Rectal smooth muscle tissue (tissue), 1 donor: Measurements from ENCODE around the gene NUP210L.

ENCODE experiments used
- H3K27ac ChIP-seq: one replicate; pipeline ENCODE4 v1.7.0; 2013; ENCODE audit warnings: low read depth, low read length, inconsistent platforms
- H3K27me3 ChIP-seq: one replicate; pipeline ENCODE4 v1.7.0; 2013; ENCODE audit warnings: low read length; ENCODE audit not compliant: control insufficient read depth, insufficient read depth
- H3K36me3 ChIP-seq: one replicate; pipeline ENCODE4 v1.7.0; 2013; ENCODE audit warnings: low read length; ENCODE audit not compliant: control insufficient read depth, insufficient read depth
- H3K4me1 ChIP-seq: one replicate; pipeline ENCODE4 v1.7.0; 2013; ENCODE audit warnings: low read length; ENCODE audit not compliant: control insufficient read depth, insufficient read depth
- H3K4me3 ChIP-seq: one replicate; pipeline ENCODE4 v1.7.0; 2013; ENCODE audit warnings: low read length
- H3K9ac ChIP-seq: one replicate; pipeline ENCODE4 v1.7.0; 2013; ENCODE audit warnings: low read length

NUP210L gene

DNA sequence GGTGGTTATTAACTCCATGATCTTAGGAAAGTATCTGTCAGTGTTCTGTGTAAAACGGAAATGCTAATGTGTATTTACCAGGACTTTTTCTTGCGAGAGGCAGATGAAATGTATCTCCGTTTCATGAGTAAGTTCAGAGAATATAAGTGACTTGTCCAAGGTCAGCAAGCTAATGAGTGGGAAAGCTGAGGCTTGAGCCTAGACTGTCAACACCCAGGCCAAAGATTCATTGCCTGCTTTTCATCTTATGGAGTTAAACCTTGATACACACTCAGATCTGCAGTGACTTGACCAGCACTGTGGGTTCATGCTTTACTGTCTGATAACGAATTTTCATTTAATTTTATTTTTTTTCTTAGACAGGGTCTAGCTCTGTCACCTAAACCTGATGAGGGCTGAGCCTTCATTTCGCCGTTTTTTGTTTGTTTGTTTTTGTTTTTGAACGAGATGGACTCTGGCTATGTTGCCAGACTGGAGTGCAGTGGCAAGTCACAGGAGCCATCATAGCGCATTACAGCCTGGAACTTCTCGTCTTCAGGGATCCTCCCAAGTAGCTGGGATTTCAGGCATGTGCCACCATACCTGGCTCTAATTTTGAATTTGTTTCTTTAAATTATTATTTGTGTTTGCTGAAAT, 176.5 kb downstream of the NUP210L start:
- Histone ChIP-seq H3K27me3 (no peaks in the 10 kb centered on the region), H3K36me3 (peaks cover 3% of the 10 kb centered on the region), H3K27ac (peak overlapping the region; percentile 79), H3K4me1 (peaks cover 6% of the 10 kb centered on the region), H3K4me3 (peak overlapping the region; percentile 89), H3K9ac (no peak overlapping the region)

DNA sequence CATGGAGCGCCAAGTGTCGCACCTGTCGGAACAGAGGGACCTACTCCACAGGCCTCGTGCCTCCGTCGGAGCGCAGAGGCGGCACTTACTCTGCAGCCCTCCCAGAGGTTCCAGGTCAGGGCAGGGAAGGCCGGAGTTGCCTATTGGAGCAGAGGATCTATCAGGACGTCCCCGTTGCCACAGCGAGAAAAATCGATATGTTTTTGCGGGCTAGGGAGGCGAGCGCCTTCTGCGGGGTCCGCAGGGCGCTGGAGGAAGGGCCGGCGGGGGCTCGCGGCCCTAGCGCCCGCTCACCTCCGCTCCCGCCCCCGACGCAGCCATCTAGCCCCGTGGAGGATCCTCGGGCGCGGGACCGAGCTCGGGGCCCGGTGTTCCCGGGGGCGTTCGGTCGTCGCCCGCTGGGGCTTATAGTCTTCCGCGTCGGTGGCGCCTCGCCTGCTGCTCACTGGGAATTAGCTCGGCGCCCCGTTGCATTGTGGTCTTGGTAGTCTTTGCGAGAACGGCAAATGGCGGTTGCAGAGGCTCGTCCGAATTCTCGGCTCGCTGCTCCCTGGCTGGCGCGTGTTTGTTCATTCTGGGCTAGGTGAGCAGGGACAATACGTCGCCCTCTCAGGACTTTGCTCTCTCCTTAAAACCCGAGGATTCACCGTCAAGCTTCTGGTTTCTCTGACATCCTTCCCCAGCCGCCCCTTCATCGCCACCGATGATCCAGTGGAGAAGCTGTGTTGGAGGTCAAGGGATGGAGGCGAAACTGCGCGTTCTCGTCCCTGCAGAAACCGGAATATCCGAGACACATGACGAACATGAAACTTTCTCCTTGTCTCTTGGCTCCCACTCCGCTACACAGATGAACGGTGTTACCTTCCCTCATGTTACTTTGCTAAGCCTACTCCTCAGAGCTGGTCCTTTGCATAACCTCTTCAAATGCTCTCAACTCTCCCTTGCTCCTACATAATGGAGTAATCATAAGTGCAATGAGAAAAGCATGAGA, 177.3 kb downstream of the NUP210L start, which contains the start of gene JTB:
Gene JTB (minus strand): TSS at position 425 of the 991 bp plus-strand sequence. CDS start 422 bp downstream, at position 3.
- Histone ChIP-seq H3K4me1 (peaks cover 6% of the 10 kb centered on the region), H3K27me3 (no peaks in the 10 kb centered on the region), H3K4me3 (peak within 1 kb of the TSS; percentile 89), H3K9ac (peak within 1 kb of the TSS; percentile 78), H3K36me3 (peaks cover 5% of the 10 kb centered on the region), H3K27ac (peak within 1 kb of the TSS; percentile 79)

DNA sequence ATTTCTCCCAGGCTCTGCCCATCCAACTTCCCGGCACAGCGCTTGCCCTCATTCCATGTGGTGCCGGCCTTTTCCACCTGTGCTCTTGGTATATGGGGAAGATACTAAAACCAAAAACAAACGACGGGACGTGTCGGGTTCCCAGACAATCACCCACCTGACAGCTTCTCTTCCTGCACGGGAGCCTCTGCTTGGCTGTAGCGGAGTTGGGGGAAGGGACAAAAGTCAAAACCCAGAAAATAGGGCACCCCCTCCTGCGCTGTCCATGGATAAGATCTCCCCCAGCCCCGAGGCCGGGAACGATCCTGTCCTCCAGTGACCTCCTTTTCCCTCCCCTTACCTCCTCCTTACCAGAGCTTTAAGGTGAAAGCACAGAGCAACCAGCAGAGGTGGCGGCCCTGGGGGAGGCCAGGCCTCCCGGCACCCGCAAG, 178.0 kb downstream of the NUP210L start:
- H3K4me1 ChIP-seq = peaks cover 6% of the 10 kb centered on the region

DNA sequence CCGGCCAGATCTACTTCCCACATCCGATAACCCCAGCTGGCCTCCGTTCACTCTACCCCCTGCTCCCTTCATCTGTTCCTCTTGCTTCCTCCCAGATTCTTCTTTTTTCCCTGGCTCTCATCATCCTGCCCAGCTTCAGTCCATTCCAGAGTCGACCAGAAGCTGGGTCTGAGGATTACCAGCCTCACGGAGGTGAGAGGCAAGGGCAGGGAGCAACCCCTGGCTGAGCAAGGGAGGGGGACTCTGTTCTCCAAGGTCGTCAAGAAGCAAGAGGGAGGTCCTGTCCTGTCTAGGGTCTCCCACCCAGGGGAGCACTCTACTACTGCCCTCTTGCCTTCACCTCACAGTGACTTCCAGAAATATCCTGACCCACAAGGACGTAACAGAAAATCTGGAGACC, 181.3 kb downstream of the NUP210L start:
- H3K27ac ChIP-seq = no peak overlapping the region
- H3K4me1 ChIP-seq = peaks cover 6% of the 10 kb centered on the region

More for the DNA sequence above, 178.0 kb downstream of the NUP210L start:
- Histone ChIP-seq H3K4me3 (peak overlapping the region; percentile 89), H3K27me3 (no peaks in the 10 kb centered on the region), H3K9ac (peak overlapping the region; percentile 78), H3K27ac (peak overlapping the region; percentile 79), H3K36me3 (peaks cover 5% of the 10 kb centered on the region)

DNA sequence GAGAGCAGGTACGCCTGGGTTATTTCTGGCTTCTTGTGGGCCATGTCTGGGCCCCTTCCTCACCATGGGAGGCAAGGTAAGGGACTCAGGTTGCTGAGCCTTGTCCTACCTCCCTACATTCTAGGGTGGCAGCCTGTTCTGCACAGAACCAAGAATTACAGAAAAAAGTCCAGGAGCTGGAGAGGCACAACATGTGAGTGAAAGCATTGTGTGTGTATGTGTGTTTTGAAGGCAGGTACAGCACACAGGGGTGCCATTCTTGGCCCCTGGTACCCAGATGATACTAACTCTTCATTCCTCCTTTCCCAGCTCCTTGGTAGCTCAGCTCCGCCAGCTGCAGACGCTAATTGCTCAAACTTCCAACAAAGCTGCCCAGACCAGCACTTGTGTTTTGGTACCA, 181.8 kb downstream of the NUP210L start:
- H3K4me3 ChIP-seq = no peak overlapping the region
- no peaks in the 10 kb centered on the region for H3K27me3 ChIP-seq
- H3K27ac ChIP-seq = no peak overlapping the region
- H3K36me3 ChIP-seq = peaks cover 5% of the 10 kb centered on the region
- H3K9ac ChIP-seq = no peak overlapping the region
- H3K4me1 ChIP-seq = peaks cover 9% of the 10 kb centered on the region

More for the DNA sequence above, 181.3 kb downstream of the NUP210L start:
- peaks cover 5% of the 10 kb centered on the region for H3K36me3 ChIP-seq
- no peak overlapping the region for H3K9ac ChIP-seq
- H3K4me3 ChIP-seq = no peak overlapping the region
- H3K27me3 ChIP-seq = no peaks in the 10 kb centered on the region

DNA sequence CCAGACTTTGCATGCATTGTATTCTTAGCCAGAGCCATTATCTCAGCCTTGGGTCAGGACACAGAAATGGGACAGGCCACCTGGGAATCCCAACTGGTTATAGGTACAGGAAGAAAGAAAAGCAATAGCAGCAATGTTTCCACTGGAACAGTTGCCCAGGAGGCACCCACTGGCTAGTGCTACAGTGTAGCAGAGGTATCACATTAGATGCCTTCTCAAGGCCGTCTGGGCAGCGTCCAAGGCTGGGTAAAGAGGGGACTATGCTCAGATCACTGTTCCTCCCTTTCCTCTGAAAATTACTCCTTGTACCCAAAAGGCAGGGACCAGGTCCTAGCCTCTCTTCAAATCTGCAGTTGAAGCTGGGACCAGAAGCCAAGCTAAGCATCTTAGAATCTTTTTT, 184.5 kb downstream of the NUP210L start:
- Histone ChIP-seq H3K4me1 (peaks cover 10% of the 10 kb centered on the region), H3K27ac (no peak overlapping the region), H3K4me3 (no peak overlapping the region), H3K27me3 (no peaks in the 10 kb centered on the region), H3K9ac (no peak overlapping the region), H3K36me3 (peaks cover 5% of the 10 kb centered on the region)

DNA sequence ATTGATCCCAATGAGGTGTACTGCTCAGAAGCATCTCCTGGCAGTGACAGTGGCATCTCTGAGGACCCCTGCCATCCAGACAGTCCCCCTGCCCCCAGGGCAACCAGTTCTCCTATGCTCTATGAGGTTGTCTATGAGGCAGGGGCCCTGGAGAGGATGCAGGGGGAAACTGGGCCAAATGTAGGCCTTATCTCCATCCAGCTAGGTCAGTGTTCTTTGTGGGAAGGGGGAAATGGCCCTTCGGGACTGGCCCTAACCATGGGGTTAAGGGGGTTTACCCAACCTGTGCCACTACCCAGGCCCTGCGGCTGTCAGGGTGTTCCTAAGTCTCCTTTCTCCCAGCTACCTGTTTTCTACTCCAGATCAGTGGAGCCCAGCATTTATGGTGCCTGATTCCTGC, 185.9 kb downstream of the NUP210L start:
- no peak overlapping the region for H3K9ac ChIP-seq
- peaks cover 14% of the 10 kb centered on the region for H3K4me1 ChIP-seq
- H3K36me3 ChIP-seq = peaks cover 5% of the 10 kb centered on the region
- no peak overlapping the region for H3K27ac ChIP-seq
- H3K4me3 ChIP-seq = no peak overlapping the region
- H3K27me3 ChIP-seq = no peaks in the 10 kb centered on the region

DNA sequence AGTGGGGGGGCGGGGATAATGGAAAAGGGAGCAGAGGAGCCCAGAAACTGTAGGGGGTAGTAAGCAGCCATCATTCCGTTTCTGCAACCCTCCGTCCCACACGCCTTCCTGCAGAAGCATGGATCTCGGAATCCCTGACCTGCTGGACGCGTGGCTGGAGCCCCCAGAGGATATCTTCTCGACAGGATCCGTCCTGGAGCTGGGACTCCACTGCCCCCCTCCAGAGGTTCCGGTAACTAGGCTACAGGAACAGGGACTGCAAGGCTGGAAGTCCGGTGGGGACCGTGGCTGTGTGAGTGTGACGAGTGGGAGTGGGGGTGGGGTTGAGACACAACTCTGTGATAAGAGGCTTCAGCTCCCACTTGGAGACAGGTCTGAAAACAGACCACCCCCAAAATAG, 186.5 kb downstream of the NUP210L start:
- peak overlapping the region; percentile 71 for H3K4me3 ChIP-seq
- no peaks in the 10 kb centered on the region for H3K27me3 ChIP-seq
- H3K9ac ChIP-seq = peak overlapping the region; percentile 53
- peaks cover 5% of the 10 kb centered on the region for H3K36me3 ChIP-seq
- H3K27ac ChIP-seq = peak overlapping the region; percentile 14
- H3K4me1 ChIP-seq = peaks cover 14% of the 10 kb centered on the region

DNA sequence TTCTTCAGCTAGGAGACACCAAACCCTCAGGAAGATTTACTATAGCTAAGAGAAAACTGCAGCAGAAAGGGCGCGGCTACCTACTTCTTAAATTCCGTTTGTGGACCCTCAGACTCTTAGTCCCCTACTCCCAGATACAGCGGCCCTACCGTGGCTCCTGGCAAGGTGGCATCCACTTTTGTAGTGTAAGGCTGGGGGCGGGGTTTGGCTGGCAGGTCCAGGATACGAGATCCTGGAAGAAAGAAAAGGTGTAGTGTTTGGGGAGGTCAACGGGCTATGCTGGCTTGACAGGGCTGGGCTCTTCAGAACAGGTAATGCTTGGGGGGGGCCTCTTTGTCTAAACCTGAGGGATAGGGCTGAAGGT, 186.9 kb downstream of the NUP210L start:
- Histone ChIP-seq H3K4me1 (peaks cover 14% of the 10 kb centered on the region), H3K36me3 (peaks cover 2% of the 10 kb centered on the region), H3K27ac (peak overlapping the region; percentile 89), H3K9ac (peak overlapping the region; percentile 29), H3K27me3 (no peaks in the 10 kb centered on the region), H3K4me3 (peak overlapping the region; percentile 71)

DNA sequence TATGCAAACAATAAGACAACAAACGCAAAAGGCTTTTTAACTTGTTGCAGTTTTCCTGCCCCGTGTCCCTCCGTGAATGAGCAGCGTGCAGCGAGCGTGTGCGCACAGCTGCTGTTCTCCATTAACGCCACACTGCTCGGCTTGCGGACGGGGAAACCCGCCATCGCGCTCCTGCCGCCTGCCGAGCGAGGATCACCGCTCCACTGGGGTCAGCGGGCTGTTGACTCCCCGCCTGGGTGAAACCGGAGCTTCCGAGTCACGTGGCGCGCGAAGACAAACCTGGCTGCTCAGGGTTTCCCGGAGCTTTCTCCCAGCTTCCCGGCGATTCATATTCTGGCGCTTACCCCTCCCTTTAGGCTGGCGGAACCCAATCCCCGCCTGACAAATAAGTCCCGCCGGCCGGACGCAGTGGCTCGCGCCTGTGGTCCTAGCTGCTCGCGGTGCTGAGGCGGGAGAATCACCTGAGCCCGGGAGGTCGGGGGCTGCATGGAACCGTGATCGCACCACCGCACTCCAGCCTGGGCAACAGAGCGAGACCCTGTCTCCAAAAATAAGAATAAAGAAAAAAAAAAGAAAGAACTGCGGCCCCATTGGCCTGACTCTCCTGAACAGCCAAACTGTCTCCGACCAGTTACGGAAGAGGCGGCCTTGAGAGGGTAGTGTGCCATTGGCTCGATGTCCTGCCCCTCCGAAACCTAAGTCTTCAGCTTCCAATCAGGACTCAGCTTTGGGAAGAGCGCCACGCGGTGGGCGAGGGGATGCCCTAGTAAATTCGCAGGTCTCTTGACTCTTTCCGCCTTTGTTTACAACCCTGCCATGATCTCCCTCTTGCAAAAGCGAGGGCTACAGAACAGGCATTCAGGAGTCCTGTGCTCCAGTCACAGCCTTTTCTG, 187.5 kb downstream of the NUP210L start, which contains the start of gene CREB3L4:
Gene CREB3L4 (plus strand): TSS at position 796 of the 893 bp plus-strand sequence. CDS start 624 bp downstream, outside the sequence.
- H3K27me3 ChIP-seq = no peaks in the 10 kb centered on the region
- H3K9ac ChIP-seq = peak within 1 kb of the TSS; percentile 53
- H3K4me1 ChIP-seq = peaks cover 14% of the 10 kb centered on the region
- peak within 1 kb of the TSS; percentile 89 for H3K27ac ChIP-seq
- no peaks in the 10 kb centered on the region for H3K36me3 ChIP-seq
- H3K4me3 ChIP-seq = peak within 1 kb of the TSS; percentile 71

DNA sequence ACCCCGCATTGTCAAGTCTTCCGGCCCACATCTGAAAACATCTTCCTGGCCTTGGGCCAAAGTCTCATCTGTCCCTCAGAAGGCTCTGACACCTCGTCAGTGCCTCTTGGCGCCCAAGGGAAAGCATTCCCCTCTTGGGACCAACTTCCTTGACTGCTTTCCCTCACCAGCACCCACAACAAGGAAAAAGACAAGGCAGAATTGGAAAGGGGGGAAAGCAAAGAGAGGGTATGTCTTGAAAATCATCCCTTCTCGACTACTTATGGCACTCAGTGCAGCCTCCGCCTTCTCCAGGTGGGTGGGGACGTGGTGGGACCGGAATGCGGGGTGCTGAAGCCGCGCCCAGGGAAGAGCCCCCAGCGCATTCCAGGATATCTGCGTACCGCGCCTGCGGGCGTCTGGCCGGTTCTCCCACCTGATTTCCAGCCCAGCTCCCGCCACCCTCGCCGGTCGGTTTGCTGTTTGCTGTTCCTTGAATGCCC, 191.0 kb downstream of the NUP210L start:
- Histone ChIP-seq H3K4me3 (peak overlapping the region; percentile 95), H3K4me1 (peaks cover 18% of the 10 kb centered on the region), H3K9ac (peak overlapping the region; percentile 39), H3K36me3 (peaks cover 4% of the 10 kb centered on the region), H3K27ac (peak overlapping the region; percentile 98), H3K27me3 (no peaks in the 10 kb centered on the region)
